Measurements from ENCODE around the gene LSG1.
A peak's percentile ranks its signal among the peaks of the same experiment; 100 is the strongest.

LSG1 gene

GRCh38 chr3:194686816-194687637, 15.0 kb upstream of the LSG1 start:
- no peak for DNase-seq

- no peak for DNase-seq
Measured at GRCh38 chr3:194686414-194686815, 14.4 kb upstream of the LSG1 start.

- peak; percentile 63 for DNase-seq
Measured at GRCh38 chr3:194685718-194686413, 13.9 kb upstream of the LSG1 start, which contains the start of gene FAM43A. TSS of gene FAM43A (plus strand) at chr3:194685883. CDS start at chr3:194686827, 944 bp downstream.

GRCh38 chr3:194685065-194685717, 13.2 kb upstream of the LSG1 start:
- no peak for DNase-seq

GRCh38 chr3:194683380-194683779, 11.4 kb upstream of the LSG1 start:
- no peak for DNase-seq

GRCh38 chr3:194682694-194683310, 10.8 kb upstream of the LSG1 start:
- peak; percentile 49 for DNase-seq

- no peak for DNase-seq
Measured at GRCh38 chr3:194682189-194682693, 10.2 kb upstream of the LSG1 start.

GRCh38 chr3:194680888-194681615, 9.1 kb upstream of the LSG1 start:
- DNase-seq = no peak

GRCh38 chr3:194676471-194676870, 4.5 kb upstream of the LSG1 start:
- DNase-seq = no peak

- DNase-seq = no peak
Measured at GRCh38 chr3:194675680-194676079, 3.7 kb upstream of the LSG1 start.

GRCh38 chr3:194675081-194675640, 3.2 kb upstream of the LSG1 start:
- DNase-seq = no peak

GRCh38 chr3:194673761-194674160, 1.8 kb upstream of the LSG1 start:
- no peak for DNase-seq

GRCh38 chr3:194672876-194673275, 885 bp upstream of the LSG1 start:
- no peak for DNase-seq

- DNase-seq = no peak
Measured at GRCh38 chr3:194671511-194671899, 486 bp downstream of the LSG1 start.

- DNase-seq = no peak
Measured at GRCh38 chr3:194667363-194667762, 4.6 kb downstream of the LSG1 start.

GRCh38 chr3:194664857-194665256, 7.1 kb downstream of the LSG1 start:
- no peak for DNase-seq

- no peak for DNase-seq
Measured at GRCh38 chr3:194661946-194662345, 10.0 kb downstream of the LSG1 start.

GRCh38 chr3:194661374-194661773, 10.6 kb downstream of the LSG1 start:
- no peak for DNase-seq

- no peak for DNase-seq
Measured at GRCh38 chr3:194659778-194660177, 12.2 kb downstream of the LSG1 start.

- no peak for DNase-seq
Measured at GRCh38 chr3:194658477-194659242, 13.3 kb downstream of the LSG1 start.

- DNase-seq = no peak
Measured at GRCh38 chr3:194657439-194657838, 14.6 kb downstream of the LSG1 start.
